ENCODE measurements around the gene HBEGF. TPM values are rescaled to one million over a fixed set of nuclear protein-coding genes. Genes with fewer than 3 reads are reported as not detected.

The HBEGF gene
- total and polyA plus RNA-seq, 2 donors (not counting 1 experiment from before 2014, with no cell fraction given) = 0.89 to 2.4 TPM

- POLR2A ChIA-PET = no interaction called here
- WGBS (ENCODE audit: insufficient coverage) = no CpG with 5 or more reads among the region's 2 CpGs
- H3K4me1 Mint-ChIP-seq = no peaks in the 10 kb centered on the region
Observed at GRCh38 chr5:140393738-140394137, 47.3 kb upstream of the HBEGF start.

GRCh38 chr5:140391732-140392131 is 45.3 kb upstream of the HBEGF start:
- H4K20me1 ChIP-seq (ENCODE audit: control insufficient read depth, insufficient read depth, low read length, poor library complexity, severe bottlenecking) = no peaks in the 10 kb centered on the region
- no peak overlapping the region for H2AFZ ChIP-seq (ENCODE audit: insufficient read depth, low read depth, low read length, poor library complexity, severe bottlenecking)
- H3K79me2 ChIP-seq (ENCODE audit: control insufficient read depth, insufficient read depth, low read length) = peaks cover 3% of the 10 kb centered on the region
- no peaks in the 10 kb centered on the region for H3K9me3 ChIP-seq (ENCODE audit: control extremely low read depth in 1 of 3, control insufficient read depth in 2 of 3, insufficient read depth in 1 of 3, low read length in 2 of 3)
- no peak overlapping the region for H3K4me2 ChIP-seq (replicated peaks; ENCODE audit: low read depth, low read length, poor library complexity, severe bottlenecking)
- ChIA-PET CTCF (no interaction called here), POLR2A (no interaction called here)
- intact Hi-C loops (cut with micrococcal nuclease) = no loop called here
- H3K9ac ChIP-seq (ENCODE audit: low read length) = no peak overlapping the region
- no peak overlapping the region for H3K27ac ChIP-seq (ENCODE audit: low read length in 2 of 2)
- H3K27me3 ChIP-seq (replicated peaks in 1 of 4; ENCODE audit: control extremely low read depth in 1 of 4, control insufficient read depth in 3 of 4, insufficient read depth in 4 of 4, low read length in 3 of 4) = no peaks in the 10 kb centered on the region
- ATAC-seq (ENCODE audit: low read depth) = no peak
- H3K4me3 ChIP-seq (ENCODE audit: control extremely low read depth in 1 of 5, extremely low read depth in 1 of 5, insufficient read depth in 1 of 5, low read depth in 2 of 5, low read length in 4 of 5) = no peak overlapping the region
- Mint-ChIP-seq H3K27me3 (no peaks in the 10 kb centered on the region), H3K4me3 (no peak overlapping the region), H3K27ac (no peak overlapping the region), H3K4me1 (no peaks in the 10 kb centered on the region), H3K9me3 (ENCODE audit: insufficient read depth) (no peaks in the 10 kb centered on the region)
- no peaks in the 10 kb centered on the region for H3K36me3 ChIP-seq (replicated peaks in 1 of 2; ENCODE audit: control extremely low read depth in 1 of 2, control insufficient read depth in 1 of 2, extremely low read depth in 1 of 2, insufficient read depth in 2 of 2, low read length in 1 of 2)
- TF ChIP-seq EZH2 (IDR thresholded peaks at IDR 0.05; ENCODE audit: borderline replicate concordance, insufficient read depth, low read depth, low read length, poor library complexity, severe bottlenecking) = no peak
- no peak for TF ChIP-seq CTCF (IDR thresholded peaks at IDR 0.05)
- no peak for DNase-seq
- H3K4me1 ChIP-seq (ENCODE audit: control insufficient read depth in 2 of 2, insufficient read depth in 2 of 2, low read length in 2 of 2) = no peaks in the 10 kb centered on the region
- 100% methylated on average over 1 of the region's 1 CpG for WGBS (ENCODE audit: insufficient coverage)

More at GRCh38 chr5:140393738-140394137, 47.3 kb upstream of the HBEGF start:
- no peak for DNase-seq
- Mint-ChIP-seq H3K9me3 (ENCODE audit: insufficient read depth) (no peaks in the 10 kb centered on the region), H3K27ac (no peak overlapping the region), H3K4me3 (no peak overlapping the region), H3K27me3 (no peaks in the 10 kb centered on the region)
- Histone ChIP-seq H3K79me2 (ENCODE audit: control insufficient read depth, insufficient read depth, low read length) (peaks cover 14% of the 10 kb centered on the region), H3K4me2 (replicated peaks; ENCODE audit: low read depth, low read length, poor library complexity, severe bottlenecking) (no peak overlapping the region), H3K9ac (ENCODE audit: low read length) (no peak overlapping the region), H3K36me3 (replicated peaks in 1 of 2; ENCODE audit: control extremely low read depth in 1 of 2, control insufficient read depth in 1 of 2, extremely low read depth in 1 of 2, insufficient read depth in 2 of 2, low read length in 1 of 2) (no peaks in the 10 kb centered on the region), H3K27ac (ENCODE audit: low read length in 2 of 2) (no peak overlapping the region), H3K4me3 (ENCODE audit: control extremely low read depth in 1 of 5, extremely low read depth in 1 of 5, insufficient read depth in 1 of 5, low read depth in 2 of 5, low read length in 4 of 5) (no peak overlapping the region), H3K27me3 (replicated peaks in 1 of 4; ENCODE audit: control extremely low read depth in 1 of 4, control insufficient read depth in 3 of 4, insufficient read depth in 4 of 4, low read length in 3 of 4) (no peaks in the 10 kb centered on the region), H3K4me1 (ENCODE audit: control insufficient read depth in 2 of 2, insufficient read depth in 2 of 2, low read length in 2 of 2) (no peaks in the 10 kb centered on the region), H4K20me1 (ENCODE audit: control insufficient read depth, insufficient read depth, low read length, poor library complexity, severe bottlenecking) (no peaks in the 10 kb centered on the region), H2AFZ (ENCODE audit: insufficient read depth, low read depth, low read length, poor library complexity, severe bottlenecking) (no peak overlapping the region), H3K9me3 (ENCODE audit: control extremely low read depth in 1 of 3, control insufficient read depth in 2 of 3, insufficient read depth in 1 of 3, low read length in 2 of 3) (no peaks in the 10 kb centered on the region)
- intact Hi-C loops (cut with micrococcal nuclease) = no loop called here
- TF ChIP-seq CTCF (IDR thresholded peaks at IDR 0.05) = no peak
- no peak for ATAC-seq (ENCODE audit: low read depth)
- CTCF ChIA-PET = interaction anchor here (1.2 kb wide), 1 partner anchor 42 kb away, joined by 7 read pairs; no protein-coding TSS in a partner anchor

Measured in B cell (primary cell).